Right renal pelvis (tissue), 4 donors: ENCODE measurements around the gene GRK4. TPM values are rescaled to one million over a fixed set of nuclear protein-coding genes. Genes with fewer than 3 reads are reported as not detected.

Experiments used
- DNase-seq, 4 donors: peaks; one replicate each; pipeline ENCODE4 v3.0.0-alpha.2; 2013; ENCODE audit warnings: low read depth in 4 of 4, low spot score in 3 of 4, missing footprints in 1 of 4
- polyA plus RNA-seq, 4 donors: library from polyadenylated mRNA; unstranded; fragments of 120-200 nt; gene quantifications; one replicate each; pipeline ENCODE4 v1.2.1, GENCODE V29; 2013; ENCODE audit not compliant: insufficient read length in 4 of 4

Gene GRK4
- polyA plus RNA-seq, 4 donors, result 7.4 to 8.5 (median 7.6) TPM

- DNase-seq, result no peak
Measured at GRCh38 chr4:3087115-3087797, 123.9 kb downstream of the GRK4 start.

Other genes starting within 250 kb of the GRK4 start
- 10 to 100 TPM; 15.2 to 22.8 (median 17.8) TPM for gene TNIP2, start 207.2 kb upstream of the GRK4 start, polyA plus RNA-seq
- gene SH3BP2, start 170.5 kb upstream of the GRK4 start, polyA plus RNA-seq, result 10 to 100 TPM; 30.8 to 37.9 (median 34.7) TPM
- gene ADD1, start 119.7 kb upstream of the GRK4 start, polyA plus RNA-seq, result 100 to 1,000 TPM; 245 to 259 (median 251) TPM
- 10 to 100 TPM; 29.1 to 30.8 (median 29.6) TPM for gene NOP14, start 165 bp upstream of the GRK4 start, polyA plus RNA-seq
- not detected for gene HTT-AS, start 111.0 kb downstream of the GRK4 start, polyA plus RNA-seq
- gene HTT, start 111.1 kb downstream of the GRK4 start, polyA plus RNA-seq, result 10 to 100 TPM; 32.6 to 41.7 (median 34.4) TPM